HG03280 (cell line): Measurements from ENCODE around the gene RAPGEF2.

Experiments
- ATAC-seq: cut with Tn5 transposase; IDR thresholded peaks from one replicate; pipeline ENCODE4 v1.9.1; 2021; ENCODE audit warnings: mild to moderate bottlenecking, moderate library complexity; ENCODE audit not compliant: unreplicated experiment

RAPGEF2 gene

DNA sequence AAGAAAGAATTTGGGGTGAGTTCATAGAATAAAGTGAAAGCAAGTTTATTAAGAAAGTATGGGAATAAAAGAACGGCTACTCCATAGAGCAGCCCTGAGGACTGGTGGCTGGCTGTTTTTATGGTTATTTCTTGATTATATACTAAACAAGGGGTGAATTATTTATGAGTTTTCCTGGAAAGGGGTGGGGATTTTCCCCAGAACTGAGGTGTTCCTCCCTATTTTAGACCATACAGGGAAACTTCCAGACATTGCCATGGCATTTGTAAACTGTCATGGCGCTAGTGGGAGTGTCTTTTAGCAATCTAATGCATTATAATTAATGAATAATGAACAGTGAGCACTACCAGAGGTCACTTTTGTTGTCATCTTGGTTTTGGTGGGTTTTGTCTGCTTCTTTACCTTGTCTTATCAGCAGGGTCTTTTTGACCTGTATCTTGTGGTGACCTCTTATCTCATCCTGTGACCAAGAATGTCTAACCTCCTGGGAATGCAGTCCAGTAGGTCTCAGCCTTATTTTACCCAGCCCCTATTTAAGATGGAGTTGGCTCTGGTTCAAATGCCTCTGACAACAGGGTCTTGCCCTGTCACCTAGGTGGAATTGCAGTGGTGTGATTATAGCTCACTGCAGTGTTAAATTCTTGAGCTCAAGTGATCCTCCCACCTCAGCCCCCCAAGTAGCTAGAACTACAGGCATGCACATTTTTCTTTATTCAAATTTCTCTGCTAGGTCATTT, 27.1 kb downstream of the RAPGEF2 start:
- ATAC-seq = no peak

DNA sequence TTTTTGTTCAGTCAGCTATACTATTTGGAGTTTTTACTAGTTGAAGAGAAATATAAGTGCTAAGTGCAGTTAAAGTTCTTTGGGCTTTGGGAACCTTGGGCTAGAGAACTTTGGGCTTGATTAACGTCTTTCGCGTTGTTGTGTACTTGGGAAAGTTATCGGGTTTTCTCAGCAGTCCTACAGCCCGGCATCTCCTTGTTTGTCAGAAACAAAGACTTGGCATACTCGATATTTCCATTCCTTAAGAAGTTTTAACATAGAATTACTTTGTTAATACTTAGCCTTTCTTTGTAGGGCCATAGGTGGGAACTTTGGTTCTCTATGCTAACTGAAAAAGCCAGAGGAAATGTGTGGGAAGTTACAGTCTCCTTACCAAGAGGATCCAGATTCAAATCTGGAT, 28.7 kb downstream of the RAPGEF2 start:
- no peak for ATAC-seq

DNA sequence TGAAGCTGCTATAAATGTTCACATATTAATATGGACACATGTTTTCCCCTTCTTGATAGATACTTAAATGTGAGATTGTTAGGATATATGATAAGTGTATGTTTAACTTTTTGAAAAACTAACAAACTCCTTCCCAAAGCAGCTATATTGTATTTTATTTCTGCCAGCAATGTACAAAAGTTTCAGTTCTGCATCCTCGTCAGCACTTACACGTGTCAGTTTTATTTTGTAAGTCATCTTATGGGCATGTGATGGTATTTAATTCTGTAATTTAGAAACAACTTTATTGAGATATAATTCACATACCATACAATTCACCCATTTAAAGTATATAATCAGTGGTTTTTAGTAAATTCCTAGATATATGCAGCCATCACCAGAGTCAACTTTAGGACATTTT, 31.6 kb downstream of the RAPGEF2 start:
- ATAC-seq = no peak

DNA sequence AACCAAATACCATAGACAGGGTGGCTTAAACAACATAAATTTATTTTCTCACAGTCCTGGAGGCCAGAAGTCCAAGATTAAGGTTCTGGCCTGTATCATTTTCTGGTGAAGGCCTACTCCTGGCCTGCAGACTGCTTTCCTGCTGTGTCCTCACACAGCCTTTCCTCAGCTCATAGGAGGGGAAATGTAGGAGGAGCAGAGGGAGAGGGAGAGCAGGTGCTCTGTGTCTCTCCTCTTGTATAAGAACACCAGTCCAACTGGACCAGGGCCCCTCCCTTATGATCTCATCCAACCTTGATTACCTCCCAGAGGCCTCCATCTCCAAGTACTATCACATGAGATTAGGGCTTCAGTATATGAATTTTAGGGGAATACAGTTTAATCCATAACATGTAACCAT, 34.3 kb downstream of the RAPGEF2 start:
- no peak for ATAC-seq

DNA sequence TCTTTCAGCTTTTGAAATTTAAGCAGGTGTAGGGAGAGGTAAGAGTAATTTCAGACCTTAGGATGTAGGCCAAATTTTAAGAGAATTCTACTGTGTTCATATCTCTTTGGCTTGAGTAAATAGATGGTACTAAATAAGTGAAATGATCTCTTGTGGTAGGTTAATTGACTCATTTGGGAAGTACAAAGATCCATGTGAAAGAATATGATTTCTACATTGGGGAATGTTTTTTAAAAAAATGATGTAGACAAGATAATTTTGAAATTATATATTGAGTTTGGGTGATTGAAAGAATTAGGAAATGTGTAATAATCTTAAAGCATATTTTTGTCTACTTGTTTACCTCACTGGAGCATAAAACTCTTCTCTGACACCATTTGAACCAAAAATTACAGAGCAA, 35.6 kb downstream of the RAPGEF2 start:
- ATAC-seq = no peak

DNA sequence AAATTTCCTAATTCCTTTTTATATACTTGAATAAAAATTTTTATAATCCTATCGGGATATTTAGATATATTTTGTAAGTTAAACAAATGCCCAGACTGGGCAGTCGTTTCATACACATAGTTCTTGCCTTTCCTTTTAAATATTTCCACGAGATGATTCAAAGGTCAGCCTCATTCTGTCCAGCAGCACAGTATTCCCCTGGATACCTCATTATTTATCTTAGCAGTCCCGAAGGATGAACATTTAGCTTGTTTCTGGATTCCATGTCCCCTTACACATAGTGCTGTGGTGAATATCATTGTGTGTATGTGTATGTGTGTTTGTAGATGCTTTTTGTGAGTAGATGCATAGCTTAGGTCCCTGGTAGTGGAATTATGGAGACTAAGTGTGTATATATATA, 38.3 kb downstream of the RAPGEF2 start:
- no peak for ATAC-seq

DNA sequence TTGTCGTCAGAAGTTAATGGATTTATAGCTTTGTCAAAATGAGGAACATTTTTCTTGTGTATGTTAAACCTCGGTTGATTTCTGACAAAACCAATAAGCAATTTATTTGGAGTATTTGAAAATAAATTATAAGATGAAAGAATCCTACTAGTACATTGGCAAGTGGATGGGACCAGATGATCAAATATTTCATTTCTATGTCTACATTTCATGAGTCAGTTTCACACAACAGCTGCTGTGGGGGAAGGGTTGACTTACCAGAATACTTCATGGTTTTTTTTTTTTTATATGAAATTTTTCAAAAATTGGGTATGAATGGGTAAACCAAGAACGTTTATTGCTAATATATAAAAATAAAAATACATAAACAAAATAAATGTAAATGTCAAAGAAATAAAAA, 39.4 kb downstream of the RAPGEF2 start:
- ATAC-seq = no peak

DNA sequence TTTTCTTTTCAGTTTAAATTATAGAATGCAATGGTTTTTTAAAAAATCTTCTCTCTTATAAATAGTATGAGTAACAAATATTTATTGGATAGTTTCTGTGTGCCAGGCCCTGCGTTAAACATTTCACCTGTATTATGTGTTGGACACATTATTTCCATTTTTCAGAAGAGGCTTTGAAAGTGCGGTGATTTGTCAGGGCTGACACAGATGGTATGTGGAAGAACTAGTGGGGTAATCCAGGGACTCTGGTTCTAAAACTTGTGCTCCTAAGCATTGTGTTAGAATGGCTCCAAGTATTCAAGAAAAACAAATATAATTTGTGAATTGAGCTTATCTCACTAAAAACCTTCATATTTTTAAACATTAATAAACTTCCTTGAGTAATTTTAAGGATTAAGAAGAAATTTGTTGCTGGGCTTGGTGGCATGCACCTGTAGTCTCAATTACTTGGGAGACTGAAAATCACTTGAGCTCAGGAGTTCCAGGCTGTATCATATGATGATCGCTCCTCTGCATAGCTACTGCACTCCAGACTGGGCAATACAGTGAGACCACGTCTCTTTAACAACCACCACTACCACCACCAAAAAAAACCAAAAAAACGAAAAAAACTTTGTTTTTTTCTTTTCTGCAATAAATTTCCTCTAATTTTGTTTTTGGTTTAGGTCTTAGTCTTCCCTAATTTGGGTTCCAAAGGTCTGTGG, 40.0 kb downstream of the RAPGEF2 start:
- ATAC-seq = no peak

DNA sequence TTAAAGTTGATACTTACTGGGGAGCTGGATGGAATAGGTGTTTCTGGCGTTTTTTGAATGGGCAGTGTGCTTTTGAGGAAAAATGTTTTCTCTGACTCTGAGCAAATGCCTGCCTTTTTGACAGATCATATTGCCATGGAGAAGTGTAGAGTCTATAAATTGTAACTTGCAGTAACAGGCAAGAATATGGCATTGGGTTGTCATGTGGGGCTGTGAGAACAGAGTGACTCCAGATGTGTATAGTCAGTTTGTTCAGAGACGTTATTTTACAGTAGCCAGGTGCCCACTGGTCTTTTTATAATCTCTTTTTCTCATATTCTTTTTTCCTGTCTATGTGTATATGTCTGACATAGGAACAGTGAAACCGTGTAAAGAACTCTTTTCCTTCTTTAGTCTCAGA, 40.8 kb downstream of the RAPGEF2 start:
- ATAC-seq = no peak

DNA sequence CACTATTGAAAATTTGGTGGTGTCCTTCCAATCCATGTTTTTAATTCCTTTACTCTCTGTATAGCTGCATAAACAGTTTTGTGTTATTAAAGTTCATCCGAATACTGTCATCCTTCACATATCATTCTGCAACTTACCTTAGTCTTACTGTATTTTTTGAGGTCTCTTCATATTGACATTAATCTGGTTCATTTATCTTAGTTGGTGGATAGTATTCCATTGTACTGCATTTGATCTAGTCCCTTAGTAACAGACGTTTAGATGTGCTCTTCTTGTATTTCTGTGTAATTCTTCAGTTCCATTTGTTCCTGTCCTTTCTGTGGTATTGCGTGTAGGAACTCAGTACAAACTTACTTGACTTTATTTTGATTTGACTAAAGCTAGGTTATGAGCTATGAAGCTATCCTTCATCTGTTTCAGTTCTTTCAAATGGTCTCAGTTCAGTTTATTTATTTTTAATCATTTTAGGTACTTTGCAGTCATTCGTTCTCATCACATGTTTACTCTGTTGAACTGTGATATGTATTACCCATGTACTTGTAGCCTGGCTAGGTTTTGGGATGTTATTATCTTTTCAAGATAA, 41.3 kb downstream of the RAPGEF2 start:
- ATAC-seq = no peak

DNA sequence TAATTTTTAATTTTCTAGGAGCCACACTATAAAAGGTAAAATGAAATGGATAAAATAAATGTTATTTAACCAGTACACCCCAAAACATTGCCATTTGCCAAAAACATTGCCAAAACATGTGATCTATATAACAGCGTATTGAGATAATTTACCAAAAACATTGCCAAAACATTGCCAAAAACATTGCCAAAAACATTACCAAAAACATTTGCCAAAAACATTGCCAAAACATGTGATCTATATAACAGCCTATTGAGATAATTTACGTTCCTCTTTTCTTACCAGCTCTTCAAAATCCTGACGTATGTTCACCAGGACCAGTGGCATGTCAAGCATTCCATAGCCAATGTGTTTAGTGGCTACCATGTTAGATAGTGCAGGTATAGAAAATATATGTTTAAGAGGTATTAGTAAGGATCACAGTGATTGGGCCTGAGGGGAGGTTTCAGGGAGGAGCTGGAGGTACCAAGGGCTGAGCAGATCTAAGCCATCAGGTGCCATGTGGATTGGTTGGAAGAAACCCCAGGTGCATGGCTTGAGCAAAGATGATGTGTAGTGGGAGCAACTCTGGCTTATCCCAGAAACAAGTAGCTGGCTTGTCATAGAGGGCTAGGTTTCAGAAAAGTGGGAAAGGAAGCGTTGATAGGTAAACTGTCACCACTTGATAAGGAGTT, 42.6 kb downstream of the RAPGEF2 start:
- ATAC-seq = no peak

DNA sequence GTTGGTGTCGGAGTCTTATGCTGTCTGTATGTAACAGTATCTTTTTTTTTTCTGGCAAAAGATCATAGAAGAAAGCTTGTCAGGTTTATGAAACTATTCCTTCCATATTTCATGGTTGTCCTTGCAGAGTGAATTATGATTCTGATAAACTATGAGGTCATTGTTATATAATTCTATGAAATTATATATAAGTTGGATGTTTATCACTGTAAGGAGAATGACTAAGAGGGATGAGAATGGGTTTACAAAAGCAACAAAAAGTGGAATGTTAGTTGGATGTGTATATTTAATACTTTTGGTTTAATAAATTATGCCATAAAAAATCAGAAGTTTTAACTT, 43.1 kb downstream of the RAPGEF2 start:
- no peak for ATAC-seq

DNA sequence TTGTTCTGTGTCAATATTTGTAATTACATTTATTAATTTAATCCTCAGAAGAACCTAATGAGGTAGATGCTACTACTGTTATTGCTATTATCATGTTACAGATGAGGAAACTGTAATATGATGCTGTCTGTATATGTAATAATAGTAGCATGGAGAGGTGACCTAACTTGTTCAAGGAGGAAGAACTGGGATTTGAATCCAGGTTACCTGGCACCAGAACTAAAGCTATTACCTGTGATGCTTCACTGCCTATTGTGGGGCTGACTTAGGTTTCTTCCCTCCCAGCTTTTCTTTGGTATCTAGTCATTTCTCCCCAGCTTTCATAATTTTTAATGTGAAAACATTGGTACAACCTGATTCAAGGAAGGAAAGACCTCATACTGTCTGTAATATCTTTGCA, 43.6 kb downstream of the RAPGEF2 start:
- ATAC-seq = no peak

DNA sequence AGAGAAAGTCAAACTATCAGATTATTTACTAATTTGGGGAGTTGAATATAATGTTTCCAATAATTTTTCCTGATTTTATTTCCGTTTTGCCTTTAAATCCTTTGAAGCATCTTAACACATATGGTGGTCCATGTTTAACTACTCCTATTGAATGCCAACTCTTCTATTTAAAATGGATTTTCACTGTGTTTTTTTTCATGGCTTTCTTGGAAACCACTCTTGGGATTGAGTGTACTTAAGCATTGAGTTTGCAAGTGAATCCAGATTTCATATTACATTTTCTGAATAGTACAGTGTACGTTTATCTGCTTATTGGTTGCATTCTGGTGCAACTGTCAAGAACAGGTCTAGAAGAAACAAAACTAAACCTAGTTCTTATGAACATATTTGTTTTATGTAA, 45.6 kb downstream of the RAPGEF2 start:
- ATAC-seq = no peak

DNA sequence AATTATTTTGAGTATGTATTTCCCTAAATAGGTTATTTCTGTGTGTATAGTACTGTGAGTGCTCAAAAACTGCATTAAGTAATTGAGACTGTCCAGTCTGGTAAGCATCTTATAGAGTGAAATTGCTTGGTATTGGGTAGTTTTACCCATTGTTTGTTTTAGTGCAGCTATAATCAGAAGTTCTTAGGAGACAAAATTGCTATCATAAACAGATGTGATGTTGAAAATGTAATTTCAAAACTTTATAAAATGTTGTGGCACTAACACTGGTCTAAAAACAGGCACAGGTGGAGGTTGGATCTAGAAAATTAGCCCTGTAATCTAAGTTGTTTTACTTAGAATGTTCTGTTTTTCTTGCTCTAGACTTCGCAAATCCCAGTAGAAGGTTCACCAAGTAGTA, 46.8 kb downstream of the RAPGEF2 start:
- ATAC-seq = no peak

DNA sequence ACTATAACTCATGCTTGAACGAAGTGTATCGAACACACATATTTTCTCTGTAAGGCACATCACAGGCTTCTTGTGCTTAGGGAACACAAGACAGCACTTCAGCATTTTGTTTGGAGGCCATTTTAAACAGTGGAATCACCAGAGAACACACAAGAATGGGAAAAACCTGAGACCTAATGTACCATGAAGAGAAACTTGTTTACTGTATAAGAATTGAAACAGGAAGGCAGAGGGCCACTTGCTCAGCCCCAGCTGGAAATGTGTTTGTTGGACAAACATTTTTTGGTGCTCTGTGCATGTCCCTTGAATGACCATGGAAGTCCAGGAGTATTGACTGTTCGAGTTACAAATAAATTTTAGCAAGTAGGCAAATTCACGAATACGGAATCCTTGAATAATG, 47.5 kb downstream of the RAPGEF2 start:
- no peak for ATAC-seq

DNA sequence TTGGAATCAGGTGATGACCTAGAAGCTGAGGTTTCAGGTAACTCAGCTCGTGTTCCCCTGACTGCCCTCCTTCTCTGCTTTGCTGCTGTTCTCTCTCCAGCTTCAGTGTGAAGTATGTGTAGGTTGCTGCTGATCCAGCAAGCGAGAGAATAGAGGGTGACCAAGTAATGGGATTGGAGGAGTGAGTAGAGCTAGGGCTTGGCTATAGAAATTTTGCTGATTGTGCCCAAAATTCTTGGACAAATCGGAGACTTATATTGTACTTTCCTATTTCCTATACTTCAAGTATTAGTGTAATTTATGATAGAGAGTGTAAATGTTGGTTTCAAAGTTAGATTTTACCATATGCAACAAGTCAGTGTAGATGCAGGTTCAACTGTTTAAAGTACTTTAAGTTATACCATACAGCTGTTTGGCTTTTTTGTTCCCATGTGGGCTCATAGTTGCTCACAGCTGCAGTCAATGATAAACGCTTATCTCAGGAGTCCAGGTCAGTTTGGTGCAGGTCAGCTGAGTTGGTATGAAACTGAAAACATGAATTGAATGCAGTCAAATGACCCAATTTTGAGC, 48.0 kb downstream of the RAPGEF2 start:
- ATAC-seq = peak; percentile 59

DNA sequence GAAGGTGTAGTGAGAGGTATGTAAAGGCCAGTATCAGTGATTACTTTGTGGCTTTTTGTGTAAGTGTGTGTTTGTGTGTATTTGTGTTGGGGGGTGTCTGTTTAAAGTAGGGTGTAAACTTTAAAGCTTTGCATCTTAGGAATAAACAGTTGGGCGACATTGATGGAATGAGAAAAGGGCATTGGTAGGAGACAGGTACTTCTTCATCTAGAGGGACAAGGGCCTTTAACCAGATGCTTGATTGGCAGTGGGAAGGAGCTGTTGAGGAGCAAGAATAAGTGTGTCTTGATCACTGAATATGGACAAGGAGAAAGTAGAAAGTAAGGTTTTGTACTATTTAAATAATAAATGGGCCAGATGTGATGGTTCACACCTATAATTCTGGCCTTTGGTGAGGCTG, 48.8 kb downstream of the RAPGEF2 start:
- ATAC-seq = no peak

DNA sequence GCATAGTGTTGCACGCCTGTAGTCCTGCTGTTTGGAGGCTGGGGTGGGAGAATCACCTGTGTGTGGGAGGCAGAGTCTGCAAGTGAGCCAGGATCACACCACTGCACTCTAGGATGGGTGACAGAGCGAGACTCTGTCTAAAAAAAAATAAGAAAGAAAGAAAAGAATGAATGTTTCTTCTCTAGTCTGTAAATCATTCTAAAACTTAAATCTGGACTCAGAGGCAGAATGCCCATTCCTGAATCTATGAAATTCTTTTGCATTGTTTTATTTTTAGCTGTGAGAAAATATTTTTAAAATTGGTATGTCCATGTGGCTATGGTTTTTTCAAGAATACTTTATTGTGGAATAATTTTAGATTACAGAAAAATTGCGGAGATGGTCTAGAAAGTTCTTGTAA, 49.3 kb downstream of the RAPGEF2 start:
- no peak for ATAC-seq

DNA sequence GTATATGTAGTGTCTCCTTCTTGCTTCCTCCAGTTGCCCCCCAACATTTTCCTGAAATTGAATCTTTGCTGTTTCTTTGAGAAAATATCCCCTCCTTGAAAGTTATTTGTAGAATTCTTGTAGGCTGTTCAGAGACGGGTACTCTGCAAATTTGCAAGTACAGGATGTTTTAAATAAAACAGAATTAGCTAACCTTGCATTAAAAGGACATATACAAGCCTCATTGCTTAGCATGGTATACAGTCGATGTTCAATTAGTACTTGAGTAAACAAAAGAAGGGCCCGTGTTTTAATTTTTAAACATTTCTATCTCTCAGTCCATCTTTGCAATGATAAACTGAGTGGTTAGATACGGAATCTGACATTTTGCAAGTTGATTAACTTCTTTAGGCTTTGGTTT, 50.8 kb downstream of the RAPGEF2 start:
- ATAC-seq = no peak

DNA sequence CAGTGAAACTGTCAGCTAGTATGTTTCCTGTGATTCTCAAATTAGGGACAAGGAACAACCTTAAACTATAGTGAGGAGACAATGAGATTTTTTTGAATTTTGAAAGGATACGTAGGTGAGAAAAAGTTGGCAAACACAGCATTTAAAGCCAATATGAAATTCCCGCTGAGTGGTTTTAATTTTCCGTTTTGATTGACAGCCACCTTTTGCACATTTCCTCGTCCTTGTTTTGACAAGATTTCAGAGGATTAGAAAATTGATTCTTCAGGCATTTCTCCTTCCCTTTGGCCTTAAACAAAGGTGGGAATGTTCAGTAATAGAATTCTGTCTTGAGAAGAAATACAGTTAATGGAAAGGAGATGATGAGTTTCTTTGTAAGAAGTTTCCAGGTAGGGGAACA, 52.2 kb downstream of the RAPGEF2 start:
- no peak for ATAC-seq
